Smooth muscle cell (in vitro differentiated cells): ENCODE results near the gene DNAAF8. TPM values are rescaled to one million over a fixed set of nuclear protein-coding genes. Genes with fewer than 3 reads are reported as not detected.

Experiments used
- DNase-seq: peaks from one replicate; lab custom pipeline; 2025; ENCODE audit not compliant: unreplicated experiment; lab: John Stamatoyannopoulos, UW
- H2AFZ ChIP-seq: fragments of 200-600 bp; sonication (generic); 2 replicates; pipeline ENCODE4 v1.6.0; 2016; ENCODE audit warnings: antibody characterized with exemption, low read depth, mild to moderate bottlenecking
- H3F3A ChIP-seq: fragments of 200-600 bp; sonication (generic); 2 replicates; pipeline ENCODE4 v1.6.0; 2017; ENCODE audit warnings: antibody characterized with exemption, low read depth
- H3K27ac ChIP-seq: fragments of 200-600 bp; sonication (generic); 2 replicates; pipeline ENCODE4 v1.5.1; 2016; ENCODE audit warnings: low read depth, mild to moderate bottlenecking
- H3K27me3 ChIP-seq: fragments of 200-600 bp; sonication (generic); 2 replicates; pipeline ENCODE4 v1.6.1; 2016; ENCODE audit warnings: low read depth, mild to moderate bottlenecking
- H3K36me3 ChIP-seq: fragments of 200-600 bp; sonication (generic); 2 replicates; pipeline ENCODE4 v1.5.1; 2016; ENCODE audit warnings: low read depth
- H3K4me1 ChIP-seq: fragments of 200-600 bp; sonication (generic); 2 replicates; pipeline ENCODE4 v1.5.1; 2016; ENCODE audit warnings: low read depth
- H3K4me2 ChIP-seq: fragments of 200-600 bp; sonication (generic); 2 replicates; pipeline ENCODE4 v1.6.0; 2016; ENCODE audit warnings: mild to moderate bottlenecking
- H3K4me3 ChIP-seq: fragments of 200-600 bp; sonication (generic); 2 replicates; pipeline ENCODE4 v1.5.1; 2016; ENCODE audit warnings: mild to moderate bottlenecking
- H3K79me2 ChIP-seq: fragments of 200-600 bp; sonication (generic); 2 replicates; pipeline ENCODE4 v1.6.0; 2016; ENCODE audit warnings: low read depth, mild to moderate bottlenecking
- H3K9ac ChIP-seq: fragments of 200-600 bp; sonication (generic); 2 replicates; pipeline ENCODE4 v1.6.0; 2016; ENCODE audit warnings: low read depth
- H3K9me3 ChIP-seq: fragments of 200-600 bp; sonication (generic); replicated peaks from 2 replicates; pipeline ENCODE4 v1.5.1; 2016; ENCODE audit warnings: low read depth
- H4K20me1 ChIP-seq: fragments of 200-600 bp; sonication (generic); 2 replicates; pipeline ENCODE4 v1.6.0; 2016; ENCODE audit warnings: low read depth
- CTCF ChIP-seq: fragments of 200-600 bp; sonication (generic); IDR thresholded peaks from 2 replicates; pipeline ENCODE4 v1.5.1; 2017; ENCODE audit warnings: borderline replicate concordance, mild to moderate bottlenecking, antibody characterized with exemption; ENCODE audit not compliant: insufficient read depth, poor library complexity, severe bottlenecking
- WGBS: methylation state at CpG from one replicate; pipeline ENCODE4 v1.1.7; 2016; ENCODE audit warnings: low lambda C conversion rate; 5-methylcytosine and 5-hydroxymethylcytosine counted together
- polyA plus RNA-seq: library from polyadenylated mRNA; unstranded; fragments of >200 nt; fragmentation: Nextera tagmentation; extraction: Ambion mirVana; gene quantifications from 2 replicates; pipeline ENCODE4 v1.2.1, GENCODE V29; 2016
- total RNA-seq: library from RNA; depleted of rRNA; stranded (reverse); fragments of >200 nt; gene quantifications from 2 replicates; pipeline ENCODE4 v1.2.3, GENCODE V29; 2014

The DNAAF8 gene
- total and polyA plus RNA-seq, 2 experiments from 2014 or later: 2.9 TPM; not detected in 1

GRCh38 chr16:4788489-4788889, 54.2 kb downstream of the DNAAF8 start:
- H3K9me3 ChIP-seq: no peaks in the 10 kb centered on the region
- H3K9ac ChIP-seq: no peak overlapping the region
- H3K36me3 ChIP-seq: no peaks in the 10 kb centered on the region
- H3K4me2 ChIP-seq: no peak overlapping the region
- no peaks in the 10 kb centered on the region for H3F3A ChIP-seq
- H3K27me3 ChIP-seq: no peaks in the 10 kb centered on the region
- H3K4me1 ChIP-seq: no peaks in the 10 kb centered on the region
- H3K4me3 ChIP-seq: no peak overlapping the region
- TF ChIP-seq CTCF: no peak
- DNase-seq: no peak
- 82% methylated on average over 9 of the region's 9 CpGs for WGBS
- H3K79me2 ChIP-seq: no peaks in the 10 kb centered on the region
- no peak overlapping the region for H2AFZ ChIP-seq
- no peaks in the 10 kb centered on the region for H4K20me1 ChIP-seq
- no peak overlapping the region for H3K27ac ChIP-seq

GRCh38 chr16:4788910-4789309, 54.6 kb downstream of the DNAAF8 start:
- H2AFZ ChIP-seq: no peak overlapping the region
- no peak for TF ChIP-seq CTCF
- H3K79me2 ChIP-seq: no peaks in the 10 kb centered on the region
- H3K9ac ChIP-seq: no peak overlapping the region
- H3K4me3 ChIP-seq: no peak overlapping the region
- no peaks in the 10 kb centered on the region for H3K36me3 ChIP-seq
- WGBS: 73% methylated on average over 7 of the region's 7 CpGs
- no peak for DNase-seq
- no peaks in the 10 kb centered on the region for H3F3A ChIP-seq
- no peak overlapping the region for H3K27ac ChIP-seq
- no peak overlapping the region for H3K4me2 ChIP-seq
- no peaks in the 10 kb centered on the region for H3K4me1 ChIP-seq
- no peaks in the 10 kb centered on the region for H4K20me1 ChIP-seq
- no peaks in the 10 kb centered on the region for H3K27me3 ChIP-seq
- H3K9me3 ChIP-seq: no peaks in the 10 kb centered on the region

GRCh38 chr16:4790261-4790660, 55.9 kb downstream of the DNAAF8 start:
- no peak for TF ChIP-seq CTCF
- Histone ChIP-seq H3K36me3 (no peaks in the 10 kb centered on the region), H3K4me3 (no peak overlapping the region), H3K4me1 (no peaks in the 10 kb centered on the region), H3K27ac (no peak overlapping the region), H3K4me2 (no peak overlapping the region), H3K79me2 (no peaks in the 10 kb centered on the region), H3K27me3 (no peaks in the 10 kb centered on the region), H2AFZ (no peak overlapping the region), H4K20me1 (no peaks in the 10 kb centered on the region), H3K9ac (no peak overlapping the region), H3K9me3 (no peaks in the 10 kb centered on the region), H3F3A (no peaks in the 10 kb centered on the region)
- 88% methylated on average over 10 of the region's 10 CpGs for WGBS
- DNase-seq: no peak

- TF ChIP-seq CTCF: no peak
- Histone ChIP-seq H3K27me3 (no peaks in the 10 kb centered on the region), H3K36me3 (no peaks in the 10 kb centered on the region), H3K27ac (no peak overlapping the region), H3K4me1 (no peaks in the 10 kb centered on the region), H3K79me2 (no peaks in the 10 kb centered on the region), H3K4me2 (no peak overlapping the region), H3K9me3 (no peaks in the 10 kb centered on the region), H3F3A (no peaks in the 10 kb centered on the region), H2AFZ (no peak overlapping the region), H3K9ac (no peak overlapping the region), H4K20me1 (no peaks in the 10 kb centered on the region), H3K4me3 (no peak overlapping the region)
- DNase-seq: no peak
- WGBS: 93% methylated on average over 10 of the region's 10 CpGs
Observed at GRCh38 chr16:4790871-4791270, 56.5 kb downstream of the DNAAF8 start.
